Smooth muscle cell (in vitro differentiated cells): ENCODE data around the gene L3MBTL2. TPM values are rescaled to one million over a fixed set of nuclear protein-coding genes. Genes with fewer than 3 reads are reported as not detected.

Source experiments
- DNase-seq: peaks from one replicate; lab custom pipeline; 2025; ENCODE audit not compliant: unreplicated experiment; lab: John Stamatoyannopoulos, UW
- H2AFZ ChIP-seq: fragments of 200-600 bp; sonication (generic); 2 replicates; pipeline ENCODE4 v1.6.0; 2016; ENCODE audit warnings: antibody characterized with exemption, low read depth, mild to moderate bottlenecking
- H3F3A ChIP-seq: fragments of 200-600 bp; sonication (generic); 2 replicates; pipeline ENCODE4 v1.6.0; 2017; ENCODE audit warnings: antibody characterized with exemption, low read depth
- H3K27ac ChIP-seq: fragments of 200-600 bp; sonication (generic); 2 replicates; pipeline ENCODE4 v1.5.1; 2016; ENCODE audit warnings: low read depth, mild to moderate bottlenecking
- H3K27me3 ChIP-seq: fragments of 200-600 bp; sonication (generic); 2 replicates; pipeline ENCODE4 v1.6.1; 2016; ENCODE audit warnings: low read depth, mild to moderate bottlenecking
- H3K36me3 ChIP-seq: fragments of 200-600 bp; sonication (generic); 2 replicates; pipeline ENCODE4 v1.5.1; 2016; ENCODE audit warnings: low read depth
- H3K4me1 ChIP-seq: fragments of 200-600 bp; sonication (generic); 2 replicates; pipeline ENCODE4 v1.5.1; 2016; ENCODE audit warnings: low read depth
- H3K4me2 ChIP-seq: fragments of 200-600 bp; sonication (generic); 2 replicates; pipeline ENCODE4 v1.6.0; 2016; ENCODE audit warnings: mild to moderate bottlenecking
- H3K4me3 ChIP-seq: fragments of 200-600 bp; sonication (generic); 2 replicates; pipeline ENCODE4 v1.5.1; 2016; ENCODE audit warnings: mild to moderate bottlenecking
- H3K79me2 ChIP-seq: fragments of 200-600 bp; sonication (generic); 2 replicates; pipeline ENCODE4 v1.6.0; 2016; ENCODE audit warnings: low read depth, mild to moderate bottlenecking
- H3K9ac ChIP-seq: fragments of 200-600 bp; sonication (generic); 2 replicates; pipeline ENCODE4 v1.6.0; 2016; ENCODE audit warnings: low read depth
- H3K9me3 ChIP-seq: fragments of 200-600 bp; sonication (generic); replicated peaks from 2 replicates; pipeline ENCODE4 v1.5.1; 2016; ENCODE audit warnings: low read depth
- H4K20me1 ChIP-seq: fragments of 200-600 bp; sonication (generic); 2 replicates; pipeline ENCODE4 v1.6.0; 2016; ENCODE audit warnings: low read depth
- CTCF ChIP-seq: fragments of 200-600 bp; sonication (generic); IDR thresholded peaks from 2 replicates; pipeline ENCODE4 v1.5.1; 2017; ENCODE audit warnings: borderline replicate concordance, mild to moderate bottlenecking, antibody characterized with exemption; ENCODE audit not compliant: insufficient read depth, poor library complexity, severe bottlenecking
- WGBS: methylation state at CpG from one replicate; pipeline ENCODE4 v1.1.7; 2016; ENCODE audit warnings: low lambda C conversion rate; 5-methylcytosine and 5-hydroxymethylcytosine counted together
- polyA plus RNA-seq: library from polyadenylated mRNA; unstranded; fragments of >200 nt; fragmentation: Nextera tagmentation; extraction: Ambion mirVana; gene quantifications from 2 replicates; pipeline ENCODE4 v1.2.1, GENCODE V29; 2016
- total RNA-seq: library from RNA; depleted of rRNA; stranded (reverse); fragments of >200 nt; gene quantifications from 2 replicates; pipeline ENCODE4 v1.2.3, GENCODE V29; 2014

The L3MBTL2 gene
- total and polyA plus RNA-seq, 2 experiments from 2014 or later = 10.7 to 15.5 TPM

GRCh38 chr22:41250127-41250526 is 45.0 kb downstream of the L3MBTL2 start:
- H4K20me1 ChIP-seq = no peaks in the 10 kb centered on the region
- H3F3A ChIP-seq = no peaks in the 10 kb centered on the region
- no peaks in the 10 kb centered on the region for H3K79me2 ChIP-seq
- DNase-seq = no peak
- H2AFZ ChIP-seq = no peak overlapping the region
- no peaks in the 10 kb centered on the region for H3K4me1 ChIP-seq
- WGBS = 96% methylated on average over 12 of the region's 12 CpGs
- TF ChIP-seq CTCF = no peak
- H3K4me3 ChIP-seq = no peak overlapping the region
- no peaks in the 10 kb centered on the region for H3K9me3 ChIP-seq
- no peaks in the 10 kb centered on the region for H3K27me3 ChIP-seq
- no peak overlapping the region for H3K27ac ChIP-seq
- no peak overlapping the region for H3K9ac ChIP-seq
- H3K36me3 ChIP-seq = no peaks in the 10 kb centered on the region
- H3K4me2 ChIP-seq = no peak overlapping the region

DNA sequence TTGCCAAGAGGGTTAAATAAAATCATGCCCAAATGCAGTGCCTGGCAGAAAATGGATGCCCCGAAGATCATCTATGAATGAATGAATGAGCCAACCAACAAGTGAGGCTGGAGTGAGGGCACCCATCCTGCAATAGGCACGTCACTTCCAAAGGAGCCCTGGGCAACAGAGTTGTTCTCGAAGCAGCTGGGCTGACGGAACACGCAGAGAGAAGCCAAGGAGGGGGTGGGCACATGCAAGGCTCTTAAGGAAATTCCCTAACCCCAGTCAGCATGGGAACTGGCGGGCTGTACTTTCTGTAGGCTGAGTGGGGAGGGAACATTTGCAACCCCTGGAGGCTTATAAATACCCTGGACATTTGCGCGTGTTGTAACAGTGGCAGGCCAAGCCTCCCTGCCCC is 47.3 kb downstream of the L3MBTL2 start:
- Histone ChIP-seq H3K27ac (no peak overlapping the region), H4K20me1 (peaks cover 3% of the 10 kb centered on the region), H2AFZ (no peak overlapping the region), H3K27me3 (no peaks in the 10 kb centered on the region), H3K36me3 (no peaks in the 10 kb centered on the region), H3K4me1 (no peaks in the 10 kb centered on the region), H3K4me2 (no peak overlapping the region), H3K9ac (no peak overlapping the region), H3F3A (no peaks in the 10 kb centered on the region), H3K79me2 (no peaks in the 10 kb centered on the region), H3K9me3 (no peaks in the 10 kb centered on the region), H3K4me3 (no peak overlapping the region)
- 95% methylated on average over 8 of the region's 8 CpGs for WGBS
- no peak for TF ChIP-seq CTCF
- no peak for DNase-seq

- no peak overlapping the region for H3K27ac ChIP-seq
- no peaks in the 10 kb centered on the region for H3K4me1 ChIP-seq
- no peak for TF ChIP-seq CTCF
- no peak overlapping the region for H3K4me3 ChIP-seq
- no peak for DNase-seq
- H3K79me2 ChIP-seq = no peaks in the 10 kb centered on the region
- H3K9ac ChIP-seq = no peak overlapping the region
- H3K9me3 ChIP-seq = no peaks in the 10 kb centered on the region
- no peaks in the 10 kb centered on the region for H3F3A ChIP-seq
- no peak overlapping the region for H3K4me2 ChIP-seq
- H3K36me3 ChIP-seq = no peaks in the 10 kb centered on the region
- no peaks in the 10 kb centered on the region for H3K27me3 ChIP-seq
- no peak overlapping the region for H2AFZ ChIP-seq
- 97% methylated on average over 7 of the region's 7 CpGs for WGBS
- peaks cover 3% of the 10 kb centered on the region for H4K20me1 ChIP-seq
Observed at GRCh38 chr22:41254230-41254629, 49.1 kb downstream of the L3MBTL2 start.

DNA sequence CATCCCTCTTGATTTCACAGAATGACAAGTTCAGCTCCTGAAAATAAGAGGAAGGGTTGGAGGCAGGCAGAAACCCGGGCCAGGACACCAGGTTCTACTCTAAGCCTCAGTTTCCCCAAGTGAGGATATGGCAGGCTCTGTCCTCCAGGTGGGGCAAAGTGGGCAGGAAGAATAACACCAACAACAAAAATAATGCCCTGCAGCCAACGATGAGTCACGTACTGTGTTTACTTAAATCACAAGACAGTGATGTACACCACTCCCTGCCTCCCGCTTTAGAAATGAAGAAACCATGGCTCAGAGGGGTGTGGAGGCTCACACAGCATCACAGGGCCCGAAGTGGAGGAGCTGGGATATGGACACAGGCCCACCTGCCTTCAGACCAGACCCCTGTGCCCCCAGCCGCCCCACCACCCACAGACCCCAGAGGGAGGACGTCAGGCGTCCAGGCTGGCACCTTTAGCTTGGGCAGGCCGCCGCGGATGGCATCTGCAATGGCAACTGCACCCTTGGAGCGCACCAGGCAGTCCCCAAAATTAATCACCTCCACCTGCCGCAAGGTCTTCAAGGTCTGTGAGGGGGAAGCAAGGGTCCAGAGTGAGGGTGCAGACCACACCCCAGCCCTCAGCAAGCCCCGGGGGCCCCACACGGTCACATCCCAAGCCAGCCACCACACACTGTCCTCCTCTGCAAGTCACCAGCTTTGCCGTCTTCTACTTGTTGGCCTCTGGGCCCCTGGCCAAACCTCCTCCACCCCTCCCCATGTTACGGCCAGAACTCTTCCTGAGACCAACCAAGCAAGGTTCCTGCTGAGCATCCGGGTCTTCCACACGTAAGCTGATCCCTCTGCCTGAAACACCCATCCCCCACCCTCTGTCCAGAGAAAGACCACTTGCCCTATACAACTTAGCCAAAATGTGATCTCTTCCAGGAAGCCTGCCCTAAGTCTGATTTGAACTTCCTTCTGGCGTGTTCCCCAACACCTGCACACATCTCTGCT is 51.4 kb downstream of the L3MBTL2 start:
- no peak overlapping the region for H3K4me2 ChIP-seq
- H3K36me3 ChIP-seq = no peaks in the 10 kb centered on the region
- peaks cover 3% of the 10 kb centered on the region for H4K20me1 ChIP-seq
- no peak for TF ChIP-seq CTCF
- 94% methylated on average over 20 of the region's 20 CpGs for WGBS
- no peak overlapping the region for H3K9ac ChIP-seq
- DNase-seq = no peak
- no peaks in the 10 kb centered on the region for H3F3A ChIP-seq
- H3K27me3 ChIP-seq = no peaks in the 10 kb centered on the region
- H3K4me1 ChIP-seq = no peaks in the 10 kb centered on the region
- H3K4me3 ChIP-seq = no peak overlapping the region
- no peak overlapping the region for H2AFZ ChIP-seq
- H3K79me2 ChIP-seq = no peaks in the 10 kb centered on the region
- no peak overlapping the region for H3K27ac ChIP-seq
- H3K9me3 ChIP-seq = no peaks in the 10 kb centered on the region
